ENCODE results near the gene COPG1. TPM values are rescaled to one million over a fixed set of nuclear protein-coding genes. Genes with fewer than 3 reads are reported as not detected.

Gene COPG1
- total RNA-seq, 5 donors from 2014 or later (not counting 1 experiment from before 2014, with no cell fraction given) = 96.0 to 139 (median 116) TPM

GRCh38 chr3:129289201-129289921, 40.0 kb downstream of the COPG1 start:
- Mint-ChIP-seq H3K27ac (no peak overlapping the region), H3K27me3 (no peaks in the 10 kb centered on the region), H3K36me3 (peaks cover 36% of the 10 kb centered on the region), H3K4me1 (peaks cover 3 to 23% (median 22%) of the 10 kb centered on the region in 3 donors), H3K4me3 (no peak overlapping the region), H3K9me3 (no peaks in the 10 kb centered on the region)
- DNase-seq (no peak), ATAC-seq (replicated peaks in 1 of 4) (no peak)
- Histone ChIP-seq H3K9me3 (no peaks in the 10 kb centered on the region), H3K27me3 (replicated peaks in 1 of 2; ENCODE audit: control insufficient read depth in 2 of 2, extremely low read depth in 1 of 2, insufficient read depth in 2 of 2, low read length in 1 of 2) (no peaks in the 10 kb centered on the region), H3K27ac (ENCODE audit: low read length) (no peak overlapping the region), H3K36me3 (ENCODE audit: control insufficient read depth in 2 of 2, extremely low read depth in 1 of 2, insufficient read depth in 1 of 2, low read length in 1 of 2) (peaks cover 9 to 65% of the 10 kb centered on the region in 2 donors), H3K4me1 (ENCODE audit: control insufficient read depth in 1 of 2, extremely low read depth in 1 of 2, insufficient read depth in 2 of 2, low read length in 2 of 2) (no peaks in the 10 kb centered on the region), H3K4me3 (ENCODE audit: control insufficient read depth in 1 of 2, extremely low read depth in 1 of 2, low read length in 1 of 2) (no peak overlapping the region)
- ChIA-PET POLR2A (interaction anchor here in 1 of 2 donors (0.5 to 0.7 kb wide), 4 partner anchors 26 to 123 kb away, joined by 3 to 7 read pairs (median 4); no protein-coding TSS in a partner anchor), CTCF (no interaction called here)
- 76% methylated on average over 3 of the region's 6 CpGs for WGBS (ENCODE audit: insufficient coverage)

GRCh38 chr3:129291236-129291886, 42.0 kb downstream of the COPG1 start:
- H3K27me3 Mint-ChIP-seq = no peaks in the 10 kb centered on the region
- H3K4me3 Mint-ChIP-seq = no peak overlapping the region
- Histone ChIP-seq H3K27ac (ENCODE audit: low read length) (no peak overlapping the region), H3K4me1 (ENCODE audit: control insufficient read depth in 1 of 2, extremely low read depth in 1 of 2, insufficient read depth in 2 of 2, low read length in 2 of 2) (no peaks in the 10 kb centered on the region), H3K9me3 (no peaks in the 10 kb centered on the region), H3K4me3 (ENCODE audit: control insufficient read depth in 1 of 2, extremely low read depth in 1 of 2, low read length in 1 of 2) (no peak overlapping the region), H3K27me3 (replicated peaks in 1 of 2; ENCODE audit: control insufficient read depth in 2 of 2, extremely low read depth in 1 of 2, insufficient read depth in 2 of 2, low read length in 1 of 2) (no peaks in the 10 kb centered on the region), H3K36me3 (ENCODE audit: control insufficient read depth in 2 of 2, extremely low read depth in 1 of 2, insufficient read depth in 1 of 2, low read length in 1 of 2) (peaks cover 6 to 72% of the 10 kb centered on the region in 2 donors)
- H3K4me1 Mint-ChIP-seq = peaks cover 0 to 16% (median 15%) of the 10 kb centered on the region in 3 donors
- ChIA-PET CTCF (no interaction called here), POLR2A (interaction anchor here (1.0 to 1.3 kb wide), 2 partner anchors 25 to 121 kb away, joined by 3 to 4 read pairs; a partner anchor contains a TSS)
- WGBS (ENCODE audit: insufficient coverage) = no CpG with 5 or more reads among the region's 4 CpGs
- peaks cover 42% of the 10 kb centered on the region for H3K36me3 Mint-ChIP-seq
- H3K27ac Mint-ChIP-seq = peak overlapping the region in 1 of 2 donors; percentile 55
- H3K9me3 Mint-ChIP-seq = no peaks in the 10 kb centered on the region
- no peak for DNase-seq
- no peak for ATAC-seq (replicated peaks in 1 of 4)

- H3K27me3 ChIP-seq (replicated peaks in 1 of 2; ENCODE audit: control insufficient read depth in 2 of 2, extremely low read depth in 1 of 2, insufficient read depth in 2 of 2, low read length in 1 of 2) = no peaks in the 10 kb centered on the region
- H3K4me1 Mint-ChIP-seq = peaks cover 0 to 15% (median 10%) of the 10 kb centered on the region in 3 donors
- peaks cover 16 to 79% of the 10 kb centered on the region in 2 donors for H3K36me3 ChIP-seq (ENCODE audit: control insufficient read depth in 2 of 2, extremely low read depth in 1 of 2, insufficient read depth in 1 of 2, low read length in 1 of 2)
- H3K9me3 ChIP-seq = no peaks in the 10 kb centered on the region
- peaks cover 50% of the 10 kb centered on the region for H3K36me3 Mint-ChIP-seq
- H3K4me1 ChIP-seq (ENCODE audit: control insufficient read depth in 1 of 2, extremely low read depth in 1 of 2, insufficient read depth in 2 of 2, low read length in 2 of 2) = no peaks in the 10 kb centered on the region
- POLR2A ChIA-PET = no interaction called here
- no peak overlapping the region for H3K4me3 ChIP-seq (ENCODE audit: control insufficient read depth in 1 of 2, extremely low read depth in 1 of 2, low read length in 1 of 2)
- H3K4me3 Mint-ChIP-seq = no peak overlapping the region
- H3K27ac ChIP-seq (ENCODE audit: low read length) = no peak overlapping the region
- 93% methylated on average over 2 of the region's 5 CpGs for WGBS (ENCODE audit: insufficient coverage)
- H3K27ac Mint-ChIP-seq = peak overlapping the region in 1 of 2 donors; percentile 44
- ATAC-seq (replicated peaks in 1 of 4) (no peak), DNase-seq (no peak)
- CTCF ChIA-PET = no interaction called here
- H3K27me3 Mint-ChIP-seq = no peaks in the 10 kb centered on the region
- no peaks in the 10 kb centered on the region for H3K9me3 Mint-ChIP-seq
Observed at GRCh38 chr3:129295286-129295685, 45.9 kb downstream of the COPG1 start.

GRCh38 chr3:129304146-129304961, 54.9 kb downstream of the COPG1 start:
- H3K4me3 ChIP-seq (ENCODE audit: control insufficient read depth in 1 of 2, extremely low read depth in 1 of 2, low read length in 1 of 2) = no peak overlapping the region
- peaks cover 10 to 56% of the 10 kb centered on the region in 2 donors for H3K36me3 ChIP-seq (ENCODE audit: control insufficient read depth in 2 of 2, extremely low read depth in 1 of 2, insufficient read depth in 1 of 2, low read length in 1 of 2)
- DNase-seq (no peak), ATAC-seq (replicated peaks in 1 of 4) (no peak)
- H3K4me1 ChIP-seq (ENCODE audit: control insufficient read depth in 1 of 2, extremely low read depth in 1 of 2, insufficient read depth in 2 of 2, low read length in 2 of 2) = peaks cover 0 to 9% of the 10 kb centered on the region in 2 experiments
- Mint-ChIP-seq H3K4me3 (no peak overlapping the region), H3K9me3 (no peaks in the 10 kb centered on the region), H3K4me1 (peaks cover 13 to 26% (median 25%) of the 10 kb centered on the region in 3 donors), H3K36me3 (peaks cover 34% of the 10 kb centered on the region), H3K27ac (peak overlapping the region; percentile 53 to 59), H3K27me3 (no peaks in the 10 kb centered on the region)
- ChIA-PET CTCF (no interaction called here), POLR2A (interaction anchor here (0.6 to 2.1 kb wide), 2 partner anchors 12 to 1426 kb away, joined by 3 to 20 read pairs; a partner anchor contains a TSS)
- no peaks in the 10 kb centered on the region for H3K9me3 ChIP-seq
- WGBS (ENCODE audit: insufficient coverage) = 90% methylated on average over 2 of the region's 3 CpGs
- no peak overlapping the region for H3K27ac ChIP-seq (ENCODE audit: low read length)
- H3K27me3 ChIP-seq (replicated peaks in 1 of 2; ENCODE audit: control insufficient read depth in 2 of 2, extremely low read depth in 1 of 2, insufficient read depth in 2 of 2, low read length in 1 of 2) = no peaks in the 10 kb centered on the region

- H3K9me3 ChIP-seq = no peaks in the 10 kb centered on the region
- WGBS (ENCODE audit: insufficient coverage) = no CpG with 5 or more reads among the region's 1 CpG
- H3K36me3 ChIP-seq (ENCODE audit: control insufficient read depth in 2 of 2, extremely low read depth in 1 of 2, insufficient read depth in 1 of 2, low read length in 1 of 2) = peaks cover 10 to 54% of the 10 kb centered on the region in 2 donors
- no peaks in the 10 kb centered on the region for H3K27me3 ChIP-seq (replicated peaks in 1 of 2; ENCODE audit: control insufficient read depth in 2 of 2, extremely low read depth in 1 of 2, insufficient read depth in 2 of 2, low read length in 1 of 2)
- H3K27ac Mint-ChIP-seq = peak overlapping the region in 1 of 2 donors; percentile 59
- peaks cover 0 to 9% of the 10 kb centered on the region in 2 experiments for H3K4me1 ChIP-seq (ENCODE audit: control insufficient read depth in 1 of 2, extremely low read depth in 1 of 2, insufficient read depth in 2 of 2, low read length in 2 of 2)
- ATAC-seq (replicated peaks in 1 of 4) (no peak), DNase-seq (no peak)
- H3K4me3 Mint-ChIP-seq = no peak overlapping the region
- H3K27me3 Mint-ChIP-seq = no peaks in the 10 kb centered on the region
- no peak overlapping the region for H3K4me3 ChIP-seq (ENCODE audit: control insufficient read depth in 1 of 2, extremely low read depth in 1 of 2, low read length in 1 of 2)
- H3K9me3 Mint-ChIP-seq = no peaks in the 10 kb centered on the region
- H3K4me1 Mint-ChIP-seq = peaks cover 13 to 26% (median 25%) of the 10 kb centered on the region in 3 donors
- ChIA-PET POLR2A (interaction anchor here (0.6 to 2.1 kb wide), 2 partner anchors 11 to 1425 kb away, joined by 3 to 20 read pairs; a partner anchor contains a TSS), CTCF (interaction anchor here in 1 of 2 donors (1.0 kb wide), 1 partner anchor 11 kb away, joined by 4 read pairs; a partner anchor contains a TSS)
- peaks cover 31% of the 10 kb centered on the region for H3K36me3 Mint-ChIP-seq
- H3K27ac ChIP-seq (ENCODE audit: low read length) = no peak overlapping the region
Observed at GRCh38 chr3:129304962-129305222, 55.5 kb downstream of the COPG1 start.

GRCh38 chr3:129305592-129306091, 56.2 kb downstream of the COPG1 start:
- POLR2A ChIA-PET = interaction anchor here in 1 of 2 donors (2.1 kb wide), 1 partner anchor 11 kb away, joined by 20 read pairs; a partner anchor contains a TSS
- Histone ChIP-seq H3K4me3 (ENCODE audit: control insufficient read depth in 1 of 2, extremely low read depth in 1 of 2, low read length in 1 of 2) (no peak overlapping the region), H3K9me3 (no peaks in the 10 kb centered on the region), H3K27me3 (replicated peaks in 1 of 2; ENCODE audit: control insufficient read depth in 2 of 2, extremely low read depth in 1 of 2, insufficient read depth in 2 of 2, low read length in 1 of 2) (no peaks in the 10 kb centered on the region), H3K4me1 (ENCODE audit: control insufficient read depth in 1 of 2, extremely low read depth in 1 of 2, insufficient read depth in 2 of 2, low read length in 2 of 2) (peaks cover 0 to 9% of the 10 kb centered on the region in 2 experiments), H3K27ac (ENCODE audit: low read length) (no peak overlapping the region), H3K36me3 (ENCODE audit: control insufficient read depth in 2 of 2, extremely low read depth in 1 of 2, insufficient read depth in 1 of 2, low read length in 1 of 2) (peaks cover 10 to 47% of the 10 kb centered on the region in 2 donors)
- H3K4me3 Mint-ChIP-seq = peak overlapping the region in 1 of 3 donors; percentile 28
- no peaks in the 10 kb centered on the region for H3K27me3 Mint-ChIP-seq
- ATAC-seq (replicated peaks in 1 of 4) = peak in 3 of 4 experiments; percentile 22 to 45 (median 44)
- peaks cover 13 to 28% (median 25%) of the 10 kb centered on the region in 3 donors for H3K4me1 Mint-ChIP-seq
- DNase-seq = peak in 6 of 35 experiments; percentile 7 to 49 (median 24)
- H3K36me3 Mint-ChIP-seq = peaks cover 30% of the 10 kb centered on the region
- CTCF ChIA-PET = interaction anchor here (0.6 to 1.0 kb wide), 3 partner anchors 10 to 1188 kb away, joined by 3 to 11 read pairs (median 4); a partner anchor contains a TSS
- 73% methylated on average over 16 of the region's 26 CpGs for WGBS (ENCODE audit: insufficient coverage)
- no peaks in the 10 kb centered on the region for H3K9me3 Mint-ChIP-seq
- peak overlapping the region; percentile 55 to 87 for H3K27ac Mint-ChIP-seq

Measured in T-cell (primary cell).